GM19035 (cell line): ENCODE data around the gene NYNRIN.
"Not testable (repeated sequence)": the region's sequence is repeated elsewhere in the genome, so short reads cannot be mapped to it uniquely, and the experiment has no call there.

Experiments
- ATAC-seq: cut with Tn5 transposase; IDR thresholded peaks from one replicate; pipeline ENCODE4 v1.9.1; 2021; ENCODE audit not compliant: unreplicated experiment

NYNRIN gene

DNA sequence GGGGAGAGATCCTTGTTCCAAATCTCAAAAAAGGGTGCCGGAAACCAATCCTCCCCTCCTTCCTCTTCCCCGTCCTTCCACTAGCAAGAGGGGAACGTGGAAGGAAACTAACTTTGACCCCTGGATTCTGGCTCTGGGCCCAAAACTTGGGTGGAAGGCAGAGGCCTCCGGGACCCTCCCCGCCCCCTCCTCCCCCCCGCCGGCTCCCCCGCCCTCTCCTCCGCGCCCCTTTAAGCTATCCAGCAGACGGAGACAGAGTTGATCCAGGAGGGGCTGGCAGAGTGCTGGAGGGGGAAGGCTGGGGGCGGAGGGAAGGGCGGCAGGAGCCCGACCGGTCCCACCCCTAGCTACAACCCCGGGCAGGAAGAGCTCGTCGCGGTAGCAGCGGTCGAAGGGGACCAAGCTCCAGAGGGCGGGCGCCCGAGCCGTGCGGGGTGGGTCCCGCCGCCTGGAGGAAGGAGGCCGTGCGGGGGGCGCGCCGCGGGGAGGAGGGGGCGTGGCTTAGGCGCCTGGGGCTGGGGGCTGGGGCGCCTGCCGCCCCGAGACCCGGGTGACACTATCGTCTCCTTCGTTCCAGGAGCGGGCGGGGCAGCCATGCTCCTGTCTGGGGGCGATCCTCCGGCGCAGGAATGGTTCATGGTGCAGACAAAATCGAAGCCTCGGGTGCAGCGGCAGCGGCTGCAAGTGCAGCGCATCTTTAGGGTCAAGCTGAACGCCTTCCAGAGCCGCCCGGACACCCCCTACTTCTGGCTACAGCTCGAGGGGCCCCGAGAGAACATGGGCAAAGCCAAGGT lies at the start of gene NYNRIN:
Gene NYNRIN, plus strand, starts transcription at position 351 of the 794 bp plus-strand sequence. Its CDS starts 244 bp downstream, at position 595.
- ATAC-seq = no peak

DNA sequence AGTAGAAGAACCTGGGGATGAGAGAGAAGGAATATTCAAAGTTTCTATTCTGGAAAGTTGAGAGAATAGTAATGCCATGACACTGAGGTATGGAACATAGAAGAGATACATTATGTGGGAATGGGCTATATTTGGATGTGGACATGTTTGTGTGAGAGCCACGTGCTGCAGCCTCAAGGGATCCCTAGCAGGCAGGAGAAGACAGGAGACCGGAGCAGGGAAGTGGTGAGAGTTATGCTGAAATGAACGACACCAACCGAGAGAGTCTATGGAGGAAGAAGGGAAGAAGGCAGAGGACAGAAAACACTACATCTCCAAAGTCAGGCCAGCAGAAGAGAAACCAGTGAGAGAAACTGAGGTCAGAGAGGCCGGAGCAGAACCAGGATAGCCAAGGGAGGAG lies 49.1 kb upstream of the NYNRIN start:
- ATAC-seq = no peak

GRCh38 chr14:24351517-24351916 lies 47.3 kb upstream of the NYNRIN start:
- ATAC-seq = no peak

DNA sequence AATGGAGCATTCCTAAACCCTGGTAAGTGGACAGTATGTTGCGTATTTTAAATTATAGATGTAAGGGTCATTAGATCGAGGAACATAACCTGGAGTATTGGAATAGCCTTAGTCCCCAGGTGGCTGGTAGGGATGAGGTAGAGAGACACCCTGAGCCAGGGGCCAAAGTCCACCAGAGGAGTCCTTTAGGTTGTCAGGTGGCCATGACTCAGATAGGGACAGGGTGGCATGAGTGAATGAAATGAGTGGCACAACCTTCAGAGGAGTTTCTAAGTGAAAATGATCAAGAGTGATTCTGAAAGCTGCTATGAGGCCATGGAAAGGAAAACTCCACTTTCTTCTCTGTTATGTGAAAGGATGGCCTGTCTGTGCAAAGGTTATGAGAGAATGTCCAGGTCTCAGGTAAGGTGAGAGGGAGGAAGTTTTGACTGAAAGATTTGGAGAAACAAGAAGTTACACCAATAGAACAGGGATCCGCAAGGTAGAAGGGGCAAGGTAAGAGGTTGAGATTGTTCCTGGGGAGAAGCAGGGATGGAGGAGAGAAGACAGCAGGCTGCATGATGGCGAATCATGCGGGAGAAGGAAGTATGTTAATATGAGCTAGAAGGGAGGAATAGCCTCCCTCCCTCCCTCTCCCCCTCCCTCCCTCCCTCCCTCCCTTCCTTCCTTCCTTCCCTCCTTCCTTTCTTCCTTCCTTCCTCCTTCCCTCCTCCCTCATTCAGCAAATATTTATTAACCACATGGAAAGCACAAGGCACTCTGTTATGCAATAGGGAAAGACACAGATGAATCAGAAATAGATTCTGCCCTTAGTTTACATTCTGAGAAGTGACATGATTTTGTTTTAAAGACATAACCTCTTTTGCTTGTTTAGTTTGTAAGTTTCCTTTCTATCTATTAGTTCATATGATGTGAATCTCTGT lies 45.0 kb upstream of the NYNRIN start:
- ATAC-seq = no peak

DNA sequence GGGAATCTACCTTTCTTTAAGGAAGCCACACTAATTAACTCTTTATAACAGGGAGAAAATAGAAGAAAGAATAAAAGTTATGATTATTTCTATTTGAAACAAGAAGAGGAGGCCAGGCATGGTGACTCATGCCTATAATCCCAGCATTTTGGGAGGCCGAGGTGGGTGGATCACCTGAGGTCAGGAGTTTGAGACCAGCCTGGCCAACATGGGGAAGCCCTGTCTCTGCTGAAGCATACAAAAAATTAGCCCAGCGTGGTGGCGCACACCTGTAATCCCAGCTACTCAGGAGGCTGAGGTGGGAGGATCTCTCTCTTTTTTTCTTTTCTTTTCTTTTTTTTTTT lies 44.3 kb upstream of the NYNRIN start:
- ATAC-seq = not testable (repeated sequence)

GRCh38 chr14:24355009-24355408 lies 43.8 kb upstream of the NYNRIN start:
- ATAC-seq = no peak

GRCh38 chr14:24356208-24356607 lies 42.6 kb upstream of the NYNRIN start:
- no peak for ATAC-seq

- no peak for ATAC-seq
These were observed 38.5 kb upstream of the NYNRIN start for GRCh38 chr14:24360281-24360680.

GRCh38 chr14:24361326-24361725 lies 37.5 kb upstream of the NYNRIN start:
- ATAC-seq = no peak

DNA sequence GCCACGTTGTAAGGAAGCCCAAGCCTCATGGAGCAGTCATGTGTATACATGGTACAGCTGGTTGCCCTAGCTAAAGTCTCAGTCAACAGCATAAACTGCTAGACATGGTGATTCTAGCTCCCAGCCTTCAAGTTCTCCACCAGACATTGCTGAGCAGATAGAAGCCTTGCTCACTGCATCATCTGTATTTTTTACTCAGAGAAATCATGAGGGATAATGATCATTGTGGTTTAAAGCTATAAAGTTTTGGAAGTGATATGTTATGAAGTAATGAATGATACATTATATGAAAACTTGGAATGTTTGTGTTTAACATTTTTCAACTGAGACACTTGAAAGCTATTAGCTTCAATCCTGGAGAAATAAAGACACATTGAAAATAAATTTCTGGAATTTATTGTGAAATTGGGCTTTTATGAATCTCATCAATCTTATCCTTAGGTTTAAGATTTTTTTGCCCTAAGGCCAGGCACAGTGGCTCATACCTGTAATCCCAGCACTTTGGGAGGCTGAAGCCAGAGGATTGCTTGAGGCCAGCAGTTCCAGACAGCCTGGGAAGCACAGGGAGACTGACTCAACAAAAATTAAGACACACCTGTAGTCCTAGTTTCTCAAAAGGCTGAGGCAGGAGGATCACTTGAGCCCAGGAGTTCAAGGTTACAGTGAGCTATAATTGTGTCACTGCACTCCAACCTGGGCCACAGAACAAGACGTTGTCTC lies 36.4 kb upstream of the NYNRIN start:
- no peak for ATAC-seq

- no peak for ATAC-seq
These were observed 35.4 kb upstream of the NYNRIN start for GRCh38 chr14:24363401-24363800.

DNA sequence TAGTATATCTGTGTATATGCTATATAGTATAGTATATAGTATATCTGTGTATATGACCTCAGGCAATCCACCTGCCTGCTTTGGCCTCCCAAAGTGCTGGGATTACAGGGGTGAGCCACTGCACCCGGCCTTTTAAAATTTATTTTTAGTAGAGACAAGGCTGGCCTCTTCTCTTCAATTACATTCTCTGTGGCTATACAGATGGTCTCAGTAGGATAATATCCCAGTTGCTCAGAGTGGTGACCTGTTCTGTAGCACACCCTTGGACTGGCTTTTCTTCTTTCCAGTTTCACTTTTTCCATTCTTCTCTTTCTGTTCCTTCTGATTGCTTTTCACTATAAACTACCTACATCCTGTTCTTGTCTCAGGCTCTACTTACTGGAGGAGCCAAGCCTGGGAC lies 34.0 kb upstream of the NYNRIN start:
- no peak for ATAC-seq

- peak; percentile 46 for ATAC-seq
These were observed 33.0 kb upstream of the NYNRIN start for GRCh38 chr14:24365600-24366412.

DNA sequence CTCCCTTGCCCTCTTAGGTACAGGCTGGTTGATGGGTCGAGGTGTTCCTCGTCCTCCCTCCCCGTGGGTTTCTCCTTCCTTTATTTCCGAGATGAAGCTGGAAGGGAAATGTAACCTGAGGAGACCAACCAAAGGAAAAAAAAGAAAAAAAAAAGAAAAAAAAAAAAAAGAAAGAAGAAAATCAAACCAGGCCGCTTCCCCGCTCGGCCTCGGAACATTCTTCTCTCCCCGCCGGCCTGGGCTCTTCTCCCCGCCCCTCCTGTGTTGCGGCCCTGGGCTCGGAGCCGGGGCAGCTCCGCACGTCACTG lies 32.4 kb upstream of the NYNRIN start:
- no peak for ATAC-seq

GRCh38 chr14:24366721-24367513 lies 31.9 kb upstream of the NYNRIN start:
- peak; percentile 60 for ATAC-seq

DNA sequence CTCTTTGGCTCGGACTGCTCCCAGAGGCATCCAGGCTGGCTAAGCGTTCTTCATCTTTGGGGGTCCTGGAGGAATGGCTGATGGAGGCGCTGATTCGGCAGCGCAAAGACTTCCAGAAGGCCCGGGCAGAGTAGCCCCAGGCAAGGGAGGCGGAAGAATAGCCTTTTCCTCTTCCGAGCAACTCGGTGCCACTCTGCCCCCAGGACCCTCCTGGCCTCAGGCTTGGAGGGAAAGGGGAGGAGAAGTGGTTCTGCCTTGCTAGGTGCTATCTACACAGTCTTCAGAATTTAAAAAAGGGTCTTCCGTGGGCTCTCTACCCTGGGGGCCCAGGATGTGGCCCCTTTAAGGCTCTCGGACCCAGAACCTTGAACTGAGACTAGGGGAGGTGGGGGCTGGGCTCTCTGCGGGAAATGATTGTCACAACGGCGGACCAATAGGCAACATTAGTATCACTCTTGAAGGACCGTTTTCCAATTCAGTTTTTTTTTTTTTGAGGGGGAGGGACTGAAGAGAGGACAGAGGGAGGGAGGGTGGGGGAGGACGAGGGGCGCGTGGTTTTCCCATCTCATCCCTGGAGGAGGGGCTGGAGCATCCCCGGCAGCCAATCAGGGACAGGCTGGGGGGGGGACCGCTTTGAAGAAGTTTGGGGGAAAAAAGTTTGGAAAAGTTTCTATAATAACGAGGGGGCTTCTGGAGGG lies 31.1 kb upstream of the NYNRIN start, which contains the start of gene NFATC4:
Gene NFATC4, plus strand, starts transcription at position 671 of the 698 bp plus-strand sequence. CDS start 157 bp downstream, outside the sequence.
- ATAC-seq = peak; percentile 4

GRCh38 chr14:24368212-24368561 lies 30.6 kb upstream of the NYNRIN start:
- ATAC-seq = no peak

DNA sequence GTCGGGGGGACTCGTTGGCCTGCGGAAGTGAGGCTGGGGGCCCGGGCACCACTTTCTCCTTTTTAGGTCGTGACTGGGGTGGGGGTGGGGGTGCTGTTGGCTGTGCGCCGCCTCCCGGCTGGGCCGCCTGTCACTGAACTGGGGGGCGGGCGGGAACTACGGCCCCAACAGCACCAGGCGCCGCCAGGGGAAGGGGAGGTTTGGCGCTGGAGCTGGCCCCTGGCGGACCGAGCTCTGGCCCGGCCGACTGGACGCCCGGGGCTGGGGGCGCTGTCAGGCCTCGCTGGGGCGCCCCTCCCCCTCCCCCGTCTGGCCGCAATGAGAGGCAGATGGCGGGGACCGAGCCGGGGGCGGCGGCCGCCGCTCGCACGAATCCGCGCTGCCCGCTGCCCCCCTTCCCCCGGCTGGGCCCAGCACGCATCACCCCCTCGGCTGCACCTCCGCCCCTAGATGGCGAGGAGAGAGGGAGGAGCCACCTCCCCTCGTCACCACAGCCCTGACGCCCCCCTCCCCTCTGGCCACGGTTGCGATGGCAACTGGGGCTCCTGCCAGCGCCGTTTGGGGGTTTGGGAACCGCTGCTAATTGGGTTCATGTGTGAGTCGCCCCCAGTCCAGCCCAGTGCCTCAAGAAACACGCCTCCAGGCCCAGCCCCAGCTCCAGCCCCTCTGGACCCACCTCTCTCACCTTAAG lies 30.1 kb upstream of the NYNRIN start:
- no peak for ATAC-seq

- no peak for ATAC-seq
These were observed 29.3 kb upstream of the NYNRIN start for GRCh38 chr14:24369463-24369862.
